Gastrocnemius medialis (tissue), 4 donors: ENCODE results near the gene ROPN1.

Experiments used
- CTCF ChIP-seq, 5 experiments: fragments of 450-650 bp in 3 of 5; fragments of 200-600 bp in 2 of 5; sonication (generic) in 2 of 5; IDR thresholded peaks in 4 of 5; conservative IDR thresholded peaks in 1 of 5; 1 replicate in 4 of 5; 2 replicates in 1 of 5; pipeline ENCODE4 v1.5.1; 2016 to 2019; ENCODE audit warnings: antibody characterized with exemption in 5 of 5, mild to moderate bottlenecking in 3 of 5, moderate library complexity in 3 of 5
- POLR2A ChIP-seq, 2 donors: fragments of 450-650 bp; IDR thresholded peaks; one replicate each; pipeline ENCODE4 v1.6.1; 2017; ENCODE audit warnings: antibody characterized with exemption in 2 of 2, mild to moderate bottlenecking in 2 of 2, moderate library complexity in 2 of 2

DNA sequence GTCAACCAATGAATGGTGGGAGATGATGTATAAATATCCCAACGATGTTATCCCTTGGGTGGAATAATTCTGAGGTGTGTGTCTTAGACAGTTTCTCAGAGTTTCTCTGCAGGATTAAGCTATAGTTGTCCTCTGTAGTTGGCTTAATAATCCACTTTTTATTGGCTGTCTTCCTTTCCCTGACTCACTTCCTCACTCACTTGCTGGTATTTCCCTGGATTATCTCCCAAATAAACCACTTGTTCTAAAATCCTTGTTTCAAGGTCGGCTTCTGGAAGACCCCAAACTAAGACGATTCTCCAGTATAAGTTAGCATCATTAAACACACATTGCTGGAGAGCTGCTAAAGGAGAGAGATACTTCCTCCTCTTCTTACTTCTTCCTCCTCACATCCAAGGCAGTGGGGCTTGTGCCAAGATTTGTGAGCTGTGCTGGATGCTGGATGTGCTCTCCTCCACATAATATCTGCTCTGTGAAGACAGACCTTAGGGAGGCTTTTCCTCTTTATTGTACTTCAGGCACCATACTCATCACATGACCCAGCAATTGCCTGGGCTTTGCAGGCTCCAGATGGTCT lies 22.5 kb upstream of the ROPN1 start:
- no peak for TF ChIP-seq CTCF (IDR thresholded peaks at IDR 0.05 in 4 of 5, conservative IDR thresholded peaks at IDR 0.05 in 1 of 5)
- no peak for TF ChIP-seq POLR2A (IDR thresholded peaks at IDR 0.05)
